A549 (cell line): ENCODE data around the gene TTBK2. TPM values are rescaled to one million over a fixed set of nuclear protein-coding genes. Genes with fewer than 3 reads are reported as not detected.

Experiments used
- ATAC-seq, 2 experiments: fragments of 200-7000 bp in 1 of 2; fragments of >200 bp in 1 of 2; cut with Nextera tagmentation in 1 of 2; cut with Tn5 transposase in 1 of 2; 3 replicates each; pipeline versions ENCODE4 v1.8.0 to v1.9.1; 2018 to 2020; ENCODE audit warnings: mild to moderate bottlenecking in 1 of 2, moderate library complexity in 1 of 2
- CTCF ChIA-PET: fragments of 300-600 bp; sonication (Branson Sonifier 250); formaldehyde crosslinking; extraction: SDS; loops from one replicate; lab custom pipeline; 2021; ENCODE audit warnings: antibody characterized with exemption, inconsistent platforms; lab: Yijun Ruan, JAX
- POLR2A ChIA-PET: fragments of 350-600 bp; formaldehyde crosslinking; extraction: SDS; loops from one replicate; lab custom pipeline; 2021; ENCODE audit warnings: antibody characterized with exemption, inconsistent platforms; lab: Yijun Ruan, JAX
- DNase-seq, 2 experiments: peaks; one replicate each; pipeline versions ENCODE4 v3.0.0 to v3.0.0-alpha.2; 2011 to 2016; ENCODE audit warnings: low read depth in 1 of 2, low spot score in 1 of 2
- FAIRE-seq: peaks from 2 replicates; lab custom pipeline; 2011; peaks lifted over from hg19 to GRCh38; lab: Jason Lieb, UNC
- H3K27ac ChIP-seq, 2 experiments: fragments of >200 bp; sonication (Bioruptor Twin); formaldehyde crosslinking; 3 replicates each; pipeline ENCODE4 v1.5.1; 2016 to 2017
- H3K4me1 ChIP-seq: fragments of >200 bp; sonication (Bioruptor Twin); formaldehyde crosslinking; 3 replicates; pipeline ENCODE4 v1.6.1; 2016
- H3K4me2 ChIP-seq: fragments of >200 bp; sonication (Bioruptor Twin); formaldehyde crosslinking; 3 replicates; pipeline ENCODE4 v1.6.1; 2016
- H3K4me3 ChIP-seq: fragments of >200 bp; sonication (Bioruptor Twin); formaldehyde crosslinking; 3 replicates; pipeline ENCODE4 v1.5.1; 2016
- H3K9me3 ChIP-seq: fragments of >200 bp; sonication (Bioruptor Twin); formaldehyde crosslinking; 3 replicates; pipeline ENCODE4 v1.6.1; 2016
- BCL3 ChIP-seq: fragments of >200 bp; sonication (Bioruptor Twin); formaldehyde crosslinking; IDR thresholded peaks from 3 replicates; pipeline ENCODE4 v1.6.1; 2016
- BHLHE40 ChIP-seq: IDR thresholded peaks from 2 replicates; pipeline ENCODE4 v1.6.1; 2012; ENCODE audit warnings: low read depth, low read length, inconsistent platforms
- CBX2 ChIP-seq: fragments of 200-600 bp; sonication (generic); IDR thresholded peaks from 2 replicates; pipeline ENCODE4 v1.6.1; 2016; ENCODE audit warnings: low read depth, mild to moderate bottlenecking, borderline replicate concordance
- CHD4 ChIP-seq: fragments of 200-600 bp; sonication (generic); IDR thresholded peaks from 2 replicates; pipeline ENCODE4 v1.6.1; 2016; ENCODE audit warnings: antibody characterized with exemption, mild to moderate bottlenecking, borderline replicate concordance
- EHMT2 ChIP-seq: fragments of 200-600 bp; sonication (generic); IDR thresholded peaks from 2 replicates; pipeline ENCODE4 v1.6.1; 2016; ENCODE audit warnings: antibody characterized with exemption, low read depth, mild to moderate bottlenecking, moderate library complexity
- ELK1 ChIP-seq: fragments of 150-350 bp; IDR thresholded peaks from 2 replicates; pipeline ENCODE4 v1.6.1; 2014; ENCODE audit warnings: low read depth, mild to moderate bottlenecking, low read length
- ESRRA ChIP-seq: fragments of 150-350 bp; IDR thresholded peaks from 2 replicates; pipeline ENCODE4 v1.6.1; 2014; ENCODE audit warnings: mild to moderate bottlenecking, low read length, borderline replicate concordance
- FOSB ChIP-seq: fragments of 250-450 bp; sonication (Bioruptor Pico); IDR thresholded peaks from 2 replicates; pipeline ENCODE4 v1.5.0; 2020; ENCODE audit warnings: mild to moderate bottlenecking, moderate library complexity
- FOSL2 ChIP-seq, 2 experiments: fragments of 450-650 bp in 1 of 2; fragments of >200 bp in 1 of 2; sonication (Bioruptor Twin) in 1 of 2; formaldehyde crosslinking; IDR thresholded peaks; 2 replicates each; pipeline versions ENCODE4 v1.5.0 to v1.6.1; 2016 to 2020; ENCODE audit warnings: mild to moderate bottlenecking in 1 of 2, moderate library complexity in 1 of 2
- GATA3 ChIP-seq: IDR thresholded peaks from 2 replicates; pipeline ENCODE4 v1.6.1; 2012; ENCODE audit warnings: borderline replicate concordance
- HEYL ChIP-seq: fragments of 250-450 bp; sonication (Bioruptor Pico); IDR thresholded peaks from 2 replicates; pipeline ENCODE4 v1.8.0; 2021; ENCODE audit warnings: mild to moderate bottlenecking, moderate library complexity
- HOXB13 ChIP-seq: fragments of 250-450 bp; sonication (Bioruptor Pico); IDR thresholded peaks from 2 replicates; pipeline ENCODE4 v1.5.0; 2020; ENCODE audit warnings: low read depth, mild to moderate bottlenecking, moderate library complexity
- KDM1A ChIP-seq: fragments of 200-600 bp; sonication (generic); IDR thresholded peaks from 2 replicates; pipeline ENCODE4 v1.6.1; 2016; ENCODE audit warnings: low read depth, mild to moderate bottlenecking
- KDM5A ChIP-seq: fragments of 200-600 bp; sonication (generic); IDR thresholded peaks from 2 replicates; pipeline ENCODE4 v1.6.1; 2016; ENCODE audit warnings: antibody characterized with exemption, mild to moderate bottlenecking
- MAFK ChIP-seq: fragments of 450-650 bp; IDR thresholded peaks from 2 replicates; pipeline ENCODE4 v1.6.1; 2014; ENCODE audit not compliant: partially characterized antibody
- NFE2L2 ChIP-seq: fragments of 150-350 bp; conservative IDR thresholded peaks from 2 replicates; pipeline ENCODE4 v1.6.1; 2014; ENCODE audit warnings: low read length
- PBX3 ChIP-seq: IDR thresholded peaks from 2 replicates; pipeline ENCODE4 v1.6.1; 2012
- PHF8 ChIP-seq: fragments of 200-600 bp; sonication (generic); IDR thresholded peaks from 2 replicates; pipeline ENCODE4 v1.6.1; 2016; ENCODE audit warnings: low read depth, mild to moderate bottlenecking, antibody characterized with exemption, moderate library complexity, borderline replicate concordance
- RARB ChIP-seq: fragments of 250-450 bp; sonication (Bioruptor Pico); IDR thresholded peaks from 2 replicates; pipeline ENCODE4 v1.8.0; 2021; ENCODE audit warnings: mild to moderate bottlenecking, moderate library complexity
- REST ChIP-seq: fragments of 200-600 bp; sonication (generic); IDR thresholded peaks from 2 replicates; pipeline ENCODE4 v1.6.1; 2016; ENCODE audit warnings: antibody characterized with exemption, mild to moderate bottlenecking, moderate library complexity
- SREBF2 ChIP-seq: fragments of 450-650 bp; IDR thresholded peaks from 2 replicates; pipeline ENCODE4 v1.6.1; 2014; ENCODE audit warnings: mild to moderate bottlenecking, moderate library complexity
- TP53 ChIP-seq: fragments of 250-450 bp; sonication (Bioruptor Pico); IDR thresholded peaks from 2 replicates; pipeline ENCODE4 v1.5.0; 2021; ENCODE audit warnings: mild to moderate bottlenecking, moderate library complexity
- ZNF302 ChIP-seq: fragments of 250-450 bp; sonication (Bioruptor Pico); IDR thresholded peaks from 2 replicates; pipeline ENCODE4 v1.9.0; 2021; ENCODE audit warnings: inconsistent platforms, mild to moderate bottlenecking, moderate library complexity
- WGBS: methylation state at CpG from one replicate; pipeline ENCODE4 v1.1.6; 2017; ENCODE audit errors: missing lambda C conversion rate; 5-methylcytosine and 5-hydroxymethylcytosine counted together
- polyA plus RNA-seq, 4 experiments: library from polyadenylated mRNA; depleted of rRNA in 3 of 4; stranded (reverse); fragments of >200 nt; fragmentation: RNase III in 1 of 4; extraction: RNeasy Plus Mini Kit Qiagen cat#74134 plus additional on column Dnase treatment in 1 of 4; gene quantifications; 2 replicates in 3 of 4; 3 replicates in 1 of 4; pipeline ENCODE4 v1.2.3, GENCODE V29; 2011 to 2017

Gene TTBK2
- polyA plus RNA-seq, 2 of the 4 experiments (the other 2 are of a cell fraction), result 2.3 to 5.6 TPM

- TF ChIP-seq ELK1 (no peak), RARB (no peak), CBX2 (no peak)
- CTCF ChIA-PET, result no interaction called here
- no peak overlapping the region for H3K27ac ChIP-seq
- H3K4me1 ChIP-seq, result peaks cover 27% of the 10 kb centered on the region; the same call in 2 of the 3 replicates
- ATAC-seq, result no peak
- no peak for DNase-seq
- no peak for FAIRE-seq
- POLR2A ChIA-PET, result no interaction called here
- 59% methylated on average over 2 of the region's 2 CpGs for WGBS
- no peaks in the 10 kb centered on the region for H3K9me3 ChIP-seq
- peak overlapping the region; percentile 94 for H3K4me2 ChIP-seq
- peak overlapping the region; percentile 90 for H3K4me3 ChIP-seq
Measured at GRCh38 chr15:42919308-42919707, 1.3 kb downstream of the TTBK2 start.

GRCh38 chr15:42918047-42918446 lies 2.5 kb downstream of the TTBK2 start:
- FAIRE-seq, result no peak
- Histone ChIP-seq H3K4me1 (peaks cover 27% of the 10 kb centered on the region; the same call in 2 of the 3 replicates), H3K4me3 (no peak overlapping the region), H3K9me3 (no peaks in the 10 kb centered on the region), H3K27ac (no peak overlapping the region), H3K4me2 (peak overlapping the region; percentile 94; the same call in 2 of the 3 replicates)
- 76% methylated on average over 5 of the region's 5 CpGs for WGBS
- no peak for DNase-seq
- ATAC-seq, result no peak
- ChIA-PET POLR2A (no interaction called here), CTCF (interaction anchor here (1.2 kb wide), 1 partner anchor 117 kb away, joined by 4 read pairs; no protein-coding TSS in a partner anchor)
- TF ChIP-seq REST, result no peak
- TF ChIP-seq, all 56 proteins: peak for 0

- ChIA-PET CTCF (interaction anchor here (1.2 kb wide), 1 partner anchor 11 kb away, joined by 3 read pairs; no protein-coding TSS in a partner anchor), POLR2A (no interaction called here)
- DNase-seq, result no peak
- TF ChIP-seq SREBF2 (no peak), ESRRA (no peak), MAFK (no peak), PBX3 (no peak), KDM1A (no peak), GATA3 (no peak), CHD4 (no peak), KDM5A (no peak), EHMT2 (no peak), ZNF302 (CRISPR knock-in tag) (no peak), TP53 (CRISPR knock-in tag) (no peak), HOXB13 (CRISPR knock-in tag) (no peak), HEYL (CRISPR knock-in tag) (no peak), PHF8 (no peak), NFE2L2 (no peak), FOSB (CRISPR knock-in tag) (no peak), BHLHE40 (no peak), CBX2 (no peak), FOSL2 (IDR thresholded peaks at IDR 0.05) (no peak), FOSL2 (CRISPR knock-in tag; IDR thresholded peaks at IDR 0.05) (no peak), BCL3 (no peak)
- WGBS, result 79% methylated on average over 3 of the region's 3 CpGs
- ATAC-seq, result no peak
- Histone ChIP-seq H3K9me3 (no peaks in the 10 kb centered on the region), H3K4me3 (no peak overlapping the region), H3K27ac (no peak overlapping the region), H3K4me1 (peaks cover 24% of the 10 kb centered on the region; the same call in 2 of the 3 replicates), H3K4me2 (peak overlapping the region; percentile 40; the same call in 1 of the 3 replicates)
- no peak for FAIRE-seq
Measured at GRCh38 chr15:42915654-42916315, 4.8 kb downstream of the TTBK2 start.
